Measurements from ENCODE around the gene HMGCS1. TPM values are rescaled to one million over a fixed set of nuclear protein-coding genes. Genes with fewer than 3 reads are reported as not detected.
"Not testable (repeated sequence)": the region's sequence is repeated elsewhere in the genome, so short reads cannot be mapped to it uniquely, and the experiment has no call there.

HMGCS1 gene
- total RNA-seq, 1 donor from 2014 or later = 64.3 TPM

GRCh38 chr5:43270645-43271044, 42.6 kb downstream of the HMGCS1 start:
- H3K36me3 ChIP-seq (ENCODE audit: control insufficient read depth, insufficient read depth, low read length) = no peaks in the 10 kb centered on the region
- TF ChIP-seq CTCF (IDR thresholded peaks at IDR 0.05; ENCODE audit: insufficient read depth, low read length, poor library complexity, severe bottlenecking) = no peak
- H3K4me3 ChIP-seq (ENCODE audit: low read depth, low read length) = no peak overlapping the region
- no peaks in the 10 kb centered on the region for H3K27me3 ChIP-seq (ENCODE audit: control insufficient read depth, insufficient read depth, low read length)
- DNase-seq (ENCODE audit: low read depth) = no peak

- Histone ChIP-seq H3K4me3 (ENCODE audit: low read depth, low read length) (no peak overlapping the region), H3K27me3 (ENCODE audit: control insufficient read depth, insufficient read depth, low read length) (no peaks in the 10 kb centered on the region), H3K36me3 (ENCODE audit: control insufficient read depth, insufficient read depth, low read length) (no peaks in the 10 kb centered on the region)
- DNase-seq (ENCODE audit: low read depth) = no peak
- no peak for TF ChIP-seq CTCF (IDR thresholded peaks at IDR 0.05; ENCODE audit: insufficient read depth, low read length, poor library complexity, severe bottlenecking)
These were observed 44.9 kb downstream of the HMGCS1 start for GRCh38 chr5:43268188-43268820.

- not testable (repeated sequence) for H3K27me3 ChIP-seq (ENCODE audit: control insufficient read depth, insufficient read depth, low read length); H3K36me3 ChIP-seq (ENCODE audit: control insufficient read depth, insufficient read depth, low read length); H3K4me3 ChIP-seq (ENCODE audit: low read depth, low read length); DNase-seq (ENCODE audit: low read depth)
These were observed 50.9 kb downstream of the HMGCS1 start for GRCh38 chr5:43262269-43262668.

- no peak for TF ChIP-seq CTCF (IDR thresholded peaks at IDR 0.05; ENCODE audit: insufficient read depth, low read length, poor library complexity, severe bottlenecking)
These were observed 55.1 kb downstream of the HMGCS1 start for GRCh38 chr5:43258116-43258515.

GRCh38 chr5:43256261-43256966, 56.8 kb downstream of the HMGCS1 start:
- no peaks in the 10 kb centered on the region for H3K36me3 ChIP-seq (ENCODE audit: control insufficient read depth, insufficient read depth, low read length)
- H3K4me3 ChIP-seq (ENCODE audit: low read depth, low read length) = no peak overlapping the region
- no peak for DNase-seq (ENCODE audit: low read depth)
- no peak for TF ChIP-seq CTCF (IDR thresholded peaks at IDR 0.05; ENCODE audit: insufficient read depth, low read length, poor library complexity, severe bottlenecking)
- H3K27me3 ChIP-seq (ENCODE audit: control insufficient read depth, insufficient read depth, low read length) = no peaks in the 10 kb centered on the region

More at GRCh38 chr5:43258116-43258515, 55.1 kb downstream of the HMGCS1 start:
- Histone ChIP-seq H3K36me3 (ENCODE audit: control insufficient read depth, insufficient read depth, low read length) (no peaks in the 10 kb centered on the region), H3K27me3 (ENCODE audit: control insufficient read depth, insufficient read depth, low read length) (no peaks in the 10 kb centered on the region), H3K4me3 (ENCODE audit: low read depth, low read length) (no peak overlapping the region)
- no peak for DNase-seq (ENCODE audit: low read depth)

- TF ChIP-seq CTCF (IDR thresholded peaks at IDR 0.05; ENCODE audit: insufficient read depth, low read length, poor library complexity, severe bottlenecking) = no peak
These were observed 57.5 kb downstream of the HMGCS1 start for GRCh38 chr5:43255704-43256103.

More at GRCh38 chr5:43255704-43256103, 57.5 kb downstream of the HMGCS1 start:
- no peaks in the 10 kb centered on the region for H3K36me3 ChIP-seq (ENCODE audit: control insufficient read depth, insufficient read depth, low read length)
- no peak for DNase-seq (ENCODE audit: low read depth)
- no peaks in the 10 kb centered on the region for H3K27me3 ChIP-seq (ENCODE audit: control insufficient read depth, insufficient read depth, low read length)
- H3K4me3 ChIP-seq (ENCODE audit: low read depth, low read length) = no peak overlapping the region

Data from kidney epithelial cell (primary cell).